ENCODE data around the gene BCAS1.

- TF ChIP-seq CTCF (conservative IDR thresholded peaks at IDR 0.05) = no peak
- no peak for TF ChIP-seq EZH2 (IDR thresholded peaks at IDR 0.05; ENCODE audit: low read depth)
These were observed 147.5 kb downstream of the BCAS1 start for GRCh38 chr20:53922901-53923314.
